Panc1 (cell line): ENCODE data around the gene KDM7A. TPM values are rescaled to one million over a fixed set of nuclear protein-coding genes. Genes with fewer than 3 reads are reported as not detected.

Experiments used
- ATAC-seq: fragments of 200-7000 bp; cut with Tn5 transposase; 2 replicates; pipeline ENCODE4 v1.9.1; 2020; ENCODE audit warnings: mild to moderate bottlenecking, moderate library complexity
- BruUV-seq: library from RNA; stranded (reverse); fragments of 400-500 nt; replicated peaks from 2 replicates; lab custom pipeline; 2021; lab: Mats Ljungman, UMichigan
- CTCF ChIA-PET: fragments of 300-600 bp; sonication (Branson Sonifier 250); formaldehyde crosslinking; loops from one replicate; lab custom pipeline; 2022; ENCODE audit warnings: antibody characterized with exemption; lab: Charles Lee
- POLR2A ChIA-PET: fragments of 300-600 bp; sonication (Branson Sonifier 250); formaldehyde crosslinking; loops from one replicate; lab custom pipeline; 2022; ENCODE audit warnings: antibody characterized with exemption; lab: Charles Lee
- DNase-seq: peaks from one replicate; pipeline ENCODE4 v3.0.0-alpha.2; 2010; ENCODE audit warnings: low read depth, low spot score
- H3K27ac ChIP-seq: 2 replicates; pipeline ENCODE4 v1.5.1; 2011; ENCODE audit warnings: mild to moderate bottlenecking, low read length, inconsistent platforms
- H3K27me3 ChIP-seq: fragments of 200-500 bp; sonication (Bioruptor generic); 2 replicates; pipeline ENCODE4 v1.6.0; 2014; ENCODE audit warnings: low read length, inconsistent platforms; ENCODE audit not compliant: control insufficient read depth, insufficient read depth
- H3K36me3 ChIP-seq: fragments of 200-500 bp; sonication (Bioruptor generic); 2 replicates; pipeline ENCODE4 v1.5.1; 2014; ENCODE audit warnings: inconsistent platforms, mild to moderate bottlenecking, low read length, moderate library complexity; ENCODE audit not compliant: control insufficient read depth, insufficient read depth
- H3K4me1 ChIP-seq: 2 replicates; pipeline ENCODE4 v1.5.1; 2011; ENCODE audit warnings: inconsistent platforms, mild to moderate bottlenecking, low read length, moderate library complexity; ENCODE audit not compliant: control insufficient read depth, insufficient read depth
- H3K4me3 ChIP-seq, 2 experiments: 2 replicates each; pipeline ENCODE4 v1.5.1; 2011 to 2012; ENCODE audit warnings: low read depth in 2 of 2, low read length in 2 of 2, mild to moderate bottlenecking in 2 of 2, inconsistent platforms in 1 of 2, moderate library complexity in 1 of 2
- H3K9me3 ChIP-seq: fragments of 200-500 bp; sonication (Bioruptor generic); 2 replicates; pipeline ENCODE4 v1.5.1; 2014; ENCODE audit warnings: low read depth, mild to moderate bottlenecking, inconsistent platforms, low read length, moderate library complexity; ENCODE audit not compliant: control insufficient read depth, insufficient read depth
- POLR2AphosphoS5 ChIP-seq: IDR thresholded peaks from 2 replicates; pipeline ENCODE4 v1.6.1; 2012; ENCODE audit warnings: mild to moderate bottlenecking, low read depth, low read length, moderate library complexity
- SIN3A ChIP-seq: IDR thresholded peaks from 2 replicates; pipeline ENCODE4 v1.6.1; 2012; ENCODE audit warnings: low read depth, mild to moderate bottlenecking, low read length, moderate library complexity, borderline replicate concordance; ENCODE audit not compliant: insufficient read depth
- TCF7L2 ChIP-seq: IDR thresholded peaks from 2 replicates; pipeline ENCODE4 v1.6.1; 2011; ENCODE audit warnings: mild to moderate bottlenecking, low read depth, low read length, inconsistent platforms
- in situ Hi-C: cut with HindIII; loops from 2 replicates; pipeline ENCODE4 v1.10.0; 2016; ENCODE audit warnings: low sequenced_read_pairs, low pct_unique_long_range_greater_than_20kb
- intact Hi-C: fragments of 100-400 bp; cut with micrococcal nuclease; formaldehyde crosslinking; loops from one replicate; pipeline ENCODE4 v1.10.0; 2022; ENCODE audit not compliant: unreplicated experiment
- total RNA-seq: library from RNA; stranded (reverse); gene quantifications from one replicate; pipeline ENCODE4 v1.2.1, GENCODE V29; 2021; ENCODE audit not compliant: unreplicated experiment
- TF ChIP-seq, protein P1 (sequence below), 2 experiments: IDR thresholded peaks; 2 replicates each; pipeline ENCODE4 v1.6.1; 2011 to 2012; ENCODE audit warnings: low read depth in 2 of 2, control low read depth in 1 of 2, low read length in 1 of 2, mild to moderate bottlenecking in 1 of 2, moderate library complexity in 1 of 2; ENCODE audit not compliant: insufficient read depth in 1 of 2
- TF ChIP-seq, protein P2 (sequence below): fragments of 450-650 bp; IDR thresholded peaks from 2 replicates; pipeline ENCODE4 v1.5.1; 2017; ENCODE audit warnings: mild to moderate bottlenecking

The KDM7A gene
- total RNA-seq, 1 experiment from 2014 or later = 3.6 TPM

DNA sequence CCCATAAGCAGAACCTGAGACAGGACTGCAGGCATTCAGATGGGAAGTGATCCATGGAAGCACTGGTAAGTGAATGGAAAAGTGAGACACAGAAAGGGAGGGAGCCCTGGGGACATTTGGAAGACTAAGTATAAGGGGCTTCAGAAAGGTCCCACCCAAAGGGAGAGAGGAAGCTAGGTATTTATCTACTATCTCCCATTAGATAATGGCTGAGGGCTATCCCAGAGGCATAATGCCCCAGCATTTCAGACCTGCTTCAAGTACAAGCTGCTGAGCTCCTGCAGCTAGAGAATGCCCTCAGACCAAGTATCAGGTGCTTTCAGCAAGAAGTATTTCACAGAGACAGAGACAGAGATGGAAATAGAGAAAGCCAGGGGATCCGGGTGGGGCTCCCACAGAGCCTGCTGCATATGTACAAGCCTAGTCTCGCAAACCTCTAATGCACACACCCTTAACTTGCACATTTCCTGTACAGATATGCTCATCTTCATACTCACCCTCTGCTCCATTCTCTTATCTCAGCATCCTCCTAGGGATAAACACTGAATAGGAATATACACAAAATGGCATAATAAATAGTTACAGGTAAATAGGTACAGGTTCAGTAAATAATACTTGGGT lies 20.2 kb downstream of the KDM7A start:
- no TSS peak for BruUV-seq

DNA sequence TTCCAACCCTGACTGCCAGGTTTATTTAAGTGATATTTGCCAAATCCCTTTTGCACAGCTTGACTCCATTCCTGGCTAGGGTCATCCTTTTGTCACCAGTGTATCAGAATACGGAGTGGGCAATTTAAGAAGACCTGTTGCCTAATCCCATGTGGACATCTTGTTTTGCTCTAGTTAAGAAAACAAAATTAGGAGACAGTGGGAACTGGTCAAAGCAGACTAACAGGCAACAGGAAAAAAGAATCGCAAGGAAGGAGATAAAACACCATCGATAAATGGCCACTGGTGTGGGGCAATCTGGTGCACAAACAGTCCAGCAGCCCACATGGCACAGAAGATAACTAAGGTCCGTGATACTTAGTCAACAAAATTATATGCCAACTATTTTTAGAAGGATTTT lies 21.4 kb downstream of the KDM7A start:
- Histone ChIP-seq H3K4me1 (peaks cover 5% of the 10 kb centered on the region), H3K27me3 (no peaks in the 10 kb centered on the region), H3K36me3 (no peaks in the 10 kb centered on the region), H3K27ac (no peak overlapping the region), H3K9me3 (no peaks in the 10 kb centered on the region), H3K4me3 (no peak overlapping the region)
- intact Hi-C loops (no loop called here), in situ Hi-C loops (no loop called here)
- no peak for TF ChIP-seq POLR2AphosphoS5
- TF ChIP-seq TCF7L2 = no peak
- no peak for TF ChIP-seq SIN3A
- TF ChIP-seq, protein P1, sequence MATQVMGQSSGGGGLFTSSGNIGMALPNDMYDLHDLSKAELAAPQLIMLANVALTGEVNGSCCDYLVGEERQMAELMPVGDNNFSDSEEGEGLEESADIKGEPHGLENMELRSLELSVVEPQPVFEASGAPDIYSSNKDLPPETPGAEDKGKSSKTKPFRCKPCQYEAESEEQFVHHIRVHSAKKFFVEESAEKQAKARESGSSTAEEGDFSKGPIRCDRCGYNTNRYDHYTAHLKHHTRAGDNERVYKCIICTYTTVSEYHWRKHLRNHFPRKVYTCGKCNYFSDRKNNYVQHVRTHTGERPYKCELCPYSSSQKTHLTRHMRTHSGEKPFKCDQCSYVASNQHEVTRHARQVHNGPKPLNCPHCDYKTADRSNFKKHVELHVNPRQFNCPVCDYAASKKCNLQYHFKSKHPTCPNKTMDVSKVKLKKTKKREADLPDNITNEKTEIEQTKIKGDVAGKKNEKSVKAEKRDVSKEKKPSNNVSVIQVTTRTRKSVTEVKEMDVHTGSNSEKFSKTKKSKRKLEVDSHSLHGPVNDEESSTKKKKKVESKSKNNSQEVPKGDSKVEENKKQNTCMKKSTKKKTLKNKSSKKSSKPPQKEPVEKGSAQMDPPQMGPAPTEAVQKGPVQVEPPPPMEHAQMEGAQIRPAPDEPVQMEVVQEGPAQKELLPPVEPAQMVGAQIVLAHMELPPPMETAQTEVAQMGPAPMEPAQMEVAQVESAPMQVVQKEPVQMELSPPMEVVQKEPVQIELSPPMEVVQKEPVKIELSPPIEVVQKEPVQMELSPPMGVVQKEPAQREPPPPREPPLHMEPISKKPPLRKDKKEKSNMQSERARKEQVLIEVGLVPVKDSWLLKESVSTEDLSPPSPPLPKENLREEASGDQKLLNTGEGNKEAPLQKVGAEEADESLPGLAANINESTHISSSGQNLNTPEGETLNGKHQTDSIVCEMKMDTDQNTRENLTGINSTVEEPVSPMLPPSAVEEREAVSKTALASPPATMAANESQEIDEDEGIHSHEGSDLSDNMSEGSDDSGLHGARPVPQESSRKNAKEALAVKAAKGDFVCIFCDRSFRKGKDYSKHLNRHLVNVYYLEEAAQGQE (IDR thresholded peaks at IDR 0.05; ENCODE audit: insufficient read depth in 1 of 2, low read depth in 2 of 2, low read length in 1 of 2) = no peak
- TF ChIP-seq, protein P2, sequence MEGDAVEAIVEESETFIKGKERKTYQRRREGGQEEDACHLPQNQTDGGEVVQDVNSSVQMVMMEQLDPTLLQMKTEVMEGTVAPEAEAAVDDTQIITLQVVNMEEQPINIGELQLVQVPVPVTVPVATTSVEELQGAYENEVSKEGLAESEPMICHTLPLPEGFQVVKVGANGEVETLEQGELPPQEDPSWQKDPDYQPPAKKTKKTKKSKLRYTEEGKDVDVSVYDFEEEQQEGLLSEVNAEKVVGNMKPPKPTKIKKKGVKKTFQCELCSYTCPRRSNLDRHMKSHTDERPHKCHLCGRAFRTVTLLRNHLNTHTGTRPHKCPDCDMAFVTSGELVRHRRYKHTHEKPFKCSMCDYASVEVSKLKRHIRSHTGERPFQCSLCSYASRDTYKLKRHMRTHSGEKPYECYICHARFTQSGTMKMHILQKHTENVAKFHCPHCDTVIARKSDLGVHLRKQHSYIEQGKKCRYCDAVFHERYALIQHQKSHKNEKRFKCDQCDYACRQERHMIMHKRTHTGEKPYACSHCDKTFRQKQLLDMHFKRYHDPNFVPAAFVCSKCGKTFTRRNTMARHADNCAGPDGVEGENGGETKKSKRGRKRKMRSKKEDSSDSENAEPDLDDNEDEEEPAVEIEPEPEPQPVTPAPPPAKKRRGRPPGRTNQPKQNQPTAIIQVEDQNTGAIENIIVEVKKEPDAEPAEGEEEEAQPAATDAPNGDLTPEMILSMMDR = no peak
- CTCF ChIA-PET = no interaction called here
- no TSS peak for BruUV-seq
- ATAC-seq = no peak
- DNase-seq = no peak
- POLR2A ChIA-PET = no interaction called here

More for the DNA sequence above, 20.2 kb downstream of the KDM7A start:
- Histone ChIP-seq H3K4me3 (no peak overlapping the region), H3K4me1 (peaks cover 7% of the 10 kb centered on the region), H3K36me3 (no peaks in the 10 kb centered on the region), H3K27ac (no peak overlapping the region), H3K9me3 (no peaks in the 10 kb centered on the region), H3K27me3 (no peaks in the 10 kb centered on the region)
- TF ChIP-seq POLR2AphosphoS5 (no peak), TCF7L2 (no peak), SIN3A (no peak)
- TF ChIP-seq, protein P1 (IDR thresholded peaks at IDR 0.05; ENCODE audit: insufficient read depth in 1 of 2, low read depth in 2 of 2, low read length in 1 of 2) = no peak
- TF ChIP-seq, protein P2 = no peak
- intact Hi-C loops (no loop called here), in situ Hi-C loops (no loop called here)
- DNase-seq (no peak), ATAC-seq (no peak)
- ChIA-PET CTCF (interaction anchor here (0.6 kb wide), 1 partner anchor 21 kb away, joined by 3 read pairs; no protein-coding TSS in a partner anchor), POLR2A (interaction anchor here (1.1 kb wide), 1 partner anchor 10 kb away, joined by 3 read pairs; no protein-coding TSS in a partner anchor)
